Embryonic facial prominence (tissue), 1 donor: ENCODE measurements around the gene STX8.
"Not testable (repeated sequence)": the region's sequence is repeated elsewhere in the genome, so short reads cannot be mapped to it uniquely, and the experiment has no call there.

Experiments
- DNase-seq: peaks from one replicate; pipeline ENCODE4 v3.0.0-alpha.2; 2016; ENCODE audit errors: extremely low spot score

The STX8 gene

GRCh38 chr17:9509236-9509816, 66.3 kb downstream of the STX8 start:
- no peak for DNase-seq

GRCh38 chr17:9499041-9499440, 76.6 kb downstream of the STX8 start:
- DNase-seq, result no peak

GRCh38 chr17:9498490-9498889, 77.1 kb downstream of the STX8 start:
- DNase-seq, result no peak

- no peak for DNase-seq
Observed at GRCh38 chr17:9488556-9488955, 87.1 kb downstream of the STX8 start.

- no peak for DNase-seq
Observed at GRCh38 chr17:9487406-9487805, 88.2 kb downstream of the STX8 start.

- no peak for DNase-seq
Observed at GRCh38 chr17:9484789-9485188, 90.8 kb downstream of the STX8 start.

- DNase-seq, result no peak
Observed at GRCh38 chr17:9479964-9480363, 95.7 kb downstream of the STX8 start.

GRCh38 chr17:9478889-9479288, 96.7 kb downstream of the STX8 start:
- no peak for DNase-seq

GRCh38 chr17:9475101-9475658, 100.4 kb downstream of the STX8 start:
- DNase-seq, result no peak

- DNase-seq, result no peak
Observed at GRCh38 chr17:9473711-9474110, 101.9 kb downstream of the STX8 start.

GRCh38 chr17:9472541-9472940, 103.1 kb downstream of the STX8 start:
- DNase-seq, result no peak

- DNase-seq, result no peak
Observed at GRCh38 chr17:9472094-9472493, 103.5 kb downstream of the STX8 start.

GRCh38 chr17:9470171-9470570, 105.4 kb downstream of the STX8 start:
- no peak for DNase-seq

GRCh38 chr17:9468937-9469336, 106.7 kb downstream of the STX8 start:
- no peak for DNase-seq

- DNase-seq, result no peak
Observed at GRCh38 chr17:9468532-9468931, 107.1 kb downstream of the STX8 start.

- DNase-seq, result no peak
Observed at GRCh38 chr17:9467518-9467917, 108.1 kb downstream of the STX8 start.

GRCh38 chr17:9465210-9465921, 110.3 kb downstream of the STX8 start:
- DNase-seq, result no peak

GRCh38 chr17:9457005-9457404, 118.6 kb downstream of the STX8 start:
- DNase-seq, result no peak

GRCh38 chr17:9456330-9456729, 119.3 kb downstream of the STX8 start:
- no peak for DNase-seq

GRCh38 chr17:9451934-9452333, 123.7 kb downstream of the STX8 start:
- no peak for DNase-seq

- DNase-seq, result not testable (repeated sequence)
Observed at GRCh38 chr17:9447298-9447697, 128.3 kb downstream of the STX8 start.

GRCh38 chr17:9446528-9446927, 129.1 kb downstream of the STX8 start:
- DNase-seq, result no peak

GRCh38 chr17:9445424-9445823, 130.2 kb downstream of the STX8 start:
- no peak for DNase-seq
